Urinary bladder (tissue), 4 donors: Measurements from ENCODE around the gene DHDDS. TPM values are rescaled to one million over a fixed set of nuclear protein-coding genes. Genes with fewer than 3 reads are reported as not detected.

Experiments used
- DNase-seq: peaks from one replicate; pipeline ENCODE4 v3.0.0-alpha.2; 2015; ENCODE audit errors: extremely low spot score
- H3K27ac ChIP-seq: one replicate; pipeline ENCODE4 v1.5.1; 2013; ENCODE audit warnings: low read depth, mild to moderate bottlenecking, moderate library complexity
- H3K36me3 ChIP-seq: one replicate; pipeline ENCODE4 v1.6.1; 2013; ENCODE audit warnings: mild to moderate bottlenecking, moderate library complexity; ENCODE audit not compliant: insufficient read depth
- H3K4me1 ChIP-seq: one replicate; pipeline ENCODE4 v1.6.1; 2013; ENCODE audit warnings: mild to moderate bottlenecking, moderate library complexity; ENCODE audit not compliant: insufficient read depth
- H3K4me3 ChIP-seq: one replicate; pipeline ENCODE4 v1.5.1; 2013; ENCODE audit warnings: low read depth, low read length
- WGBS: extraction: QIAGEN DNeasy Blood & Tissue Kit; methylation state at CpG from one replicate; pipeline ENCODE4 v1.1.7; 2013; 5-methylcytosine and 5-hydroxymethylcytosine counted together
- polyA plus RNA-seq: library from polyadenylated mRNA; stranded (reverse); fragments of 200-250 nt; gene quantifications from one replicate; pipeline ENCODE4 v1.2.3, GENCODE V29; 2013
- total RNA-seq: library from RNA; depleted of rRNA; stranded (reverse); fragments of >200 nt; gene quantifications from one replicate; pipeline ENCODE4 v1.2.3, GENCODE V29; 2014
- donor health status: healthy with polysubstance abuse.
- donor health status: healthy.

Gene DHDDS
- total and polyA plus RNA-seq, 2 donors, result 25.4 to 30.0 TPM

- no peaks in the 10 kb centered on the region for H3K36me3 ChIP-seq
- WGBS, result under 1% methylated on average over 12 of the region's 12 CpGs
- peak; percentile 62 for DNase-seq
- no peak overlapping the region for H3K4me3 ChIP-seq
- no peak overlapping the region for H3K27ac ChIP-seq
- H3K4me1 ChIP-seq, result no peaks in the 10 kb centered on the region
Observed at GRCh38 chr1:26408604-26409003, 23.5 kb upstream of the DHDDS start.

- no peaks in the 10 kb centered on the region for H3K36me3 ChIP-seq
- no peak for DNase-seq
- 2% methylated on average over 16 of the region's 16 CpGs for WGBS
- H3K4me1 ChIP-seq, result no peaks in the 10 kb centered on the region
- H3K4me3 ChIP-seq, result no peak overlapping the region
- no peak overlapping the region for H3K27ac ChIP-seq
Observed at GRCh38 chr1:26409191-26409807, 22.8 kb upstream of the DHDDS start.

GRCh38 chr1:26410706-26411623 lies 21.2 kb upstream of the DHDDS start, which contains the start of gene LIN28A:
LIN28A (plus strand) TSS chr1:26410817; CDS start chr1:26410892, 75 bp downstream.
- no peak within 1 kb of the TSS for H3K27ac ChIP-seq
- 2% methylated on average over 70 of the region's 70 CpGs for WGBS
- no peak for DNase-seq

GRCh38 chr1:26411624-26412074 lies 20.5 kb upstream of the DHDDS start:
- WGBS, result 9% methylated on average over 20 of the region's 20 CpGs
- H3K4me3 ChIP-seq, result no peak overlapping the region
- DNase-seq, result no peak

More at GRCh38 chr1:26410706-26411623, 21.2 kb upstream of the DHDDS start, which contains the start of gene LIN28A:
- H3K36me3 ChIP-seq, result no peaks in the 10 kb centered on the region
- no peaks in the 10 kb centered on the region for H3K4me1 ChIP-seq
- no peak within 1 kb of the TSS for H3K4me3 ChIP-seq

GRCh38 chr1:26412180-26412840 lies 19.8 kb upstream of the DHDDS start:
- DNase-seq, result no peak
- Histone ChIP-seq H3K4me1 (no peaks in the 10 kb centered on the region), H3K4me3 (no peak overlapping the region), H3K27ac (no peak overlapping the region), H3K36me3 (no peaks in the 10 kb centered on the region)
- 12% methylated on average over 9 of the region's 9 CpGs for WGBS

More at GRCh38 chr1:26411624-26412074, 20.5 kb upstream of the DHDDS start:
- Histone ChIP-seq H3K27ac (no peak overlapping the region), H3K36me3 (no peaks in the 10 kb centered on the region), H3K4me1 (no peaks in the 10 kb centered on the region)

- 2% methylated on average over 1 of the region's 1 CpG for WGBS
- DNase-seq, result no peak
- H3K4me1 ChIP-seq, result no peaks in the 10 kb centered on the region
- H3K4me3 ChIP-seq, result no peak overlapping the region
- H3K27ac ChIP-seq, result no peak overlapping the region
- H3K36me3 ChIP-seq, result no peaks in the 10 kb centered on the region
Observed at GRCh38 chr1:26413031-26413430, 19.1 kb upstream of the DHDDS start.

GRCh38 chr1:26417111-26417759 lies 14.9 kb upstream of the DHDDS start:
- WGBS, result 19% methylated on average over 9 of the region's 9 CpGs
- Histone ChIP-seq H3K4me1 (no peaks in the 10 kb centered on the region), H3K36me3 (no peaks in the 10 kb centered on the region), H3K4me3 (no peak overlapping the region), H3K27ac (no peak overlapping the region)
- DNase-seq, result peak; percentile 7

GRCh38 chr1:26418865-26419349 lies 13.2 kb upstream of the DHDDS start:
- 20% methylated on average over 5 of the region's 5 CpGs for WGBS
- Histone ChIP-seq H3K27ac (no peak overlapping the region), H3K4me3 (no peak overlapping the region), H3K36me3 (no peaks in the 10 kb centered on the region), H3K4me1 (no peaks in the 10 kb centered on the region)
- no peak for DNase-seq

- Histone ChIP-seq H3K36me3 (no peaks in the 10 kb centered on the region), H3K27ac (no peak overlapping the region), H3K4me3 (no peak overlapping the region), H3K4me1 (no peaks in the 10 kb centered on the region)
- no peak for DNase-seq
- 66% methylated on average over 2 of the region's 2 CpGs for WGBS
Observed at GRCh38 chr1:26419494-26419893, 12.6 kb upstream of the DHDDS start.

GRCh38 chr1:26429721-26430120 lies 2.4 kb upstream of the DHDDS start:
- Histone ChIP-seq H3K4me1 (peaks cover 4% of the 10 kb centered on the region), H3K4me3 (no peak overlapping the region), H3K27ac (no peak overlapping the region), H3K36me3 (no peaks in the 10 kb centered on the region)
- 73% methylated on average over 2 of the region's 2 CpGs for WGBS
- DNase-seq, result no peak

GRCh38 chr1:26432793-26433192 lies 672 bp downstream of the DHDDS start:
- peak overlapping the region; percentile 49 for H3K4me3 ChIP-seq
- H3K27ac ChIP-seq, result no peak overlapping the region
- H3K36me3 ChIP-seq, result peaks cover 3% of the 10 kb centered on the region
- H3K4me1 ChIP-seq, result peaks cover 4% of the 10 kb centered on the region
- DNase-seq, result no peak
- WGBS, result 49% methylated on average over 3 of the region's 3 CpGs

GRCh38 chr1:26434161-26434752 lies 2.1 kb downstream of the DHDDS start:
- Histone ChIP-seq H3K36me3 (peaks cover 6% of the 10 kb centered on the region), H3K4me3 (no peak overlapping the region)
- no peak for DNase-seq

GRCh38 chr1:26438041-26438440 lies 5.9 kb downstream of the DHDDS start:
- DNase-seq, result no peak
- Histone ChIP-seq H3K4me1 (peaks cover 4% of the 10 kb centered on the region), H3K4me3 (no peak overlapping the region), H3K36me3 (peaks cover 8% of the 10 kb centered on the region), H3K27ac (no peak overlapping the region)
- 96% methylated on average over 6 of the region's 6 CpGs for WGBS

More at GRCh38 chr1:26434161-26434752, 2.1 kb downstream of the DHDDS start:
- Histone ChIP-seq H3K4me1 (peaks cover 4% of the 10 kb centered on the region), H3K27ac (no peak overlapping the region)
